Uterus (tissue), 4 donors: ENCODE results near the gene NECTIN2. TPM values are rescaled to one million over a fixed set of nuclear protein-coding genes. Genes with fewer than 3 reads are reported as not detected.
"Not testable (repeated sequence)": the region's sequence is repeated elsewhere in the genome, so short reads cannot be mapped to it uniquely, and the experiment has no call there.

ENCODE experiments used
- DNase-seq, 2 donors: peaks; one replicate each; pipeline ENCODE4 v3.0.0-alpha.2; 2019 to 2020
- H3K27ac ChIP-seq, 2 donors: fragments of 200-600 bp; sonication (generic); 1 replicate in 1 of 2; 2 replicates in 1 of 2; pipeline ENCODE4 v1.5.1; 2016 to 2018
- H3K27me3 ChIP-seq, 2 donors: fragments of 200-600 bp; sonication (generic); one replicate each; pipeline ENCODE4 v1.5.1; 2018 to 2019; ENCODE audit warnings: control low read depth in 1 of 2
- H3K36me3 ChIP-seq, 2 donors: fragments of 200-600 bp; sonication (generic); one replicate each; pipeline ENCODE4 v1.5.1; 2019; ENCODE audit warnings: control low read depth in 1 of 2
- H3K4me1 ChIP-seq, 2 donors: fragments of 200-600 bp; sonication (generic); one replicate each; pipeline ENCODE4 v1.5.1; 2018 to 2019; ENCODE audit warnings: control low read depth in 1 of 2
- H3K4me3 ChIP-seq, 2 donors: fragments of 200-600 bp; sonication (generic); 1 replicate in 1 of 2; 2 replicates in 1 of 2; pipeline ENCODE4 v1.5.1; 2018 to 2019; ENCODE audit warnings: mild to moderate bottlenecking in 1 of 2
- H3K9me3 ChIP-seq, 2 donors: fragments of 200-600 bp; sonication (generic); one replicate each; pipeline ENCODE4 v1.5.1; 2019; ENCODE audit warnings: control low read depth in 1 of 2
- POLR2A ChIP-seq, 2 donors: fragments of 450-650 bp; IDR thresholded peaks; one replicate each; pipeline ENCODE4 v1.6.1; 2016; ENCODE audit warnings: antibody characterized with exemption in 2 of 2, mild to moderate bottlenecking in 1 of 2, moderate library complexity in 1 of 2
- intact Hi-C: fragments of 100-400 bp; cut with DNase I; formaldehyde crosslinking; loops from one replicate; pipeline ENCODE4 v1.15.1; 2023; ENCODE audit warnings: low total_unique reads
- total RNA-seq, 4 donors: library from RNA; depleted of rRNA in 3 of 4; stranded (reverse); fragments of >200 nt in 3 of 4; gene quantifications; one replicate each; pipeline versions ENCODE4 v1.1.0 to v1.2.4, GENCODE V29; 2014 to 2023
- TF ChIP-seq, protein P1 (sequence below), 4 experiments: fragments of 200-600 bp in 2 of 4; fragments of 450-650 bp in 2 of 4; sonication (generic) in 2 of 4; IDR thresholded peaks; one replicate each; pipeline ENCODE4 v1.5.1; 2016 to 2019; ENCODE audit warnings: antibody characterized with exemption in 4 of 4, mild to moderate bottlenecking in 2 of 4, moderate library complexity in 1 of 4
- donor health status: DM: yes; HTN: yes; CAD: no.

The NECTIN2 gene
- total RNA-seq, 4 donors from 2014 or later, result 14.1 to 106 (median 86.1) TPM

DNA sequence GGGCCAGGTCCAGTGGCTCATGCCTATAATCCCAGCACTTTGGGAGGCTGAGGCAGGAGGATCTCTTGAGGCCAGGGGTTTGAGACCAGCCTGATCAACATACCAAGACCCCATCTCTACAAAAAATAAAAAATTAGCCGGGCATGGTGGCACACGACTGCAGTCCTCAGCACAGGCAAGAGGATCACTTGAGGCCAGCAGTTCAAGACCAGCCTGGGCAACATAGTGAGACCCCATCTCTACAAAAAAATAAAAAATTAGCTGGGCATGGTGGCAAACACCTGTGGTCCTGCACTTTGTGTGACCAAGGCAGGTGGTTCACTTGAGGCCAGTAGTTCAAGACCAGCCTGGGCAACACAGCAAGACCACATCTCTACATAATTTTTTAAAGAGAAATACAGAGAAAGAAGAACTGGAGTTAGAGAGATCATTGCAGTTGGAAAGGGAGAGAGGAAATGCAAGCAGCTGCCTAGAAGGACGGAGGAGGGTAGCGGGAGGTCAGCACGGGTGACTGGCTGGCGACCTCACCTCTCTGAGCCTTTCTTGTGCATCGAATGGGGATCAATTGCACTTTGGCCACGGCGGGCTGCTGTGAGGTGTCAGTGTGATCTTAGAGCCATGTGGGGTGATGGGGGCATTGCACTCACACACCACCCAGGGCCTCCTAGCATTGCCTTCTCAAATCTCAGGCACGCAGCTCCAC, 23.3 kb upstream of the NECTIN2 start:
- Histone ChIP-seq H3K9me3 (no peaks in the 10 kb centered on the region), H3K4me3 (no peak overlapping the region), H3K4me1 (peaks cover 0 to 12% of the 10 kb centered on the region in 2 donors), H3K27ac (peak overlapping the region; percentile 61 to 65), H3K27me3 (no peaks in the 10 kb centered on the region), H3K36me3 (no peaks in the 10 kb centered on the region)
- intact Hi-C loops, result no loop called here
- no peak for DNase-seq
- TF ChIP-seq POLR2A (IDR thresholded peaks at IDR 0.05), result no peak
- TF ChIP-seq, protein P1, sequence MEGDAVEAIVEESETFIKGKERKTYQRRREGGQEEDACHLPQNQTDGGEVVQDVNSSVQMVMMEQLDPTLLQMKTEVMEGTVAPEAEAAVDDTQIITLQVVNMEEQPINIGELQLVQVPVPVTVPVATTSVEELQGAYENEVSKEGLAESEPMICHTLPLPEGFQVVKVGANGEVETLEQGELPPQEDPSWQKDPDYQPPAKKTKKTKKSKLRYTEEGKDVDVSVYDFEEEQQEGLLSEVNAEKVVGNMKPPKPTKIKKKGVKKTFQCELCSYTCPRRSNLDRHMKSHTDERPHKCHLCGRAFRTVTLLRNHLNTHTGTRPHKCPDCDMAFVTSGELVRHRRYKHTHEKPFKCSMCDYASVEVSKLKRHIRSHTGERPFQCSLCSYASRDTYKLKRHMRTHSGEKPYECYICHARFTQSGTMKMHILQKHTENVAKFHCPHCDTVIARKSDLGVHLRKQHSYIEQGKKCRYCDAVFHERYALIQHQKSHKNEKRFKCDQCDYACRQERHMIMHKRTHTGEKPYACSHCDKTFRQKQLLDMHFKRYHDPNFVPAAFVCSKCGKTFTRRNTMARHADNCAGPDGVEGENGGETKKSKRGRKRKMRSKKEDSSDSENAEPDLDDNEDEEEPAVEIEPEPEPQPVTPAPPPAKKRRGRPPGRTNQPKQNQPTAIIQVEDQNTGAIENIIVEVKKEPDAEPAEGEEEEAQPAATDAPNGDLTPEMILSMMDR (IDR thresholded peaks at IDR 0.05), result no peak

DNA sequence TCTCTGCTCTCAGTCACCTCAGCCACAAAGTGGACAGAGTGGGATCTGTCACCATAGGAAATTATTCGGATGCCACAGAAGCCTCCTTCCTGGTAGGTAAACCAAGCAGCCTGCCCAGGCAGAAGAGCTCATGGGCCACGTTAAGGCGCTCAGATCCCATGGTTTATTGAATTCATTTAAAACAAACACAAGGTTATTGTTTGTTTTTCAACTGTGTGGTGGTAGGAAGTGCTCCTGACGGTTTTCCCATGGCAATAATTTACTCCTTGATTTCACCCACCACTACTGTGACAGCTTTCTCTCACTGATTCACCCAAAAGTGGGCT, 22.8 kb upstream of the NECTIN2 start:
- no peak for DNase-seq
- no peak overlapping the region for H3K27ac ChIP-seq
- TF ChIP-seq, protein P1 (IDR thresholded peaks at IDR 0.05), result no peak
- TF ChIP-seq POLR2A (IDR thresholded peaks at IDR 0.05), result no peak

DNA sequence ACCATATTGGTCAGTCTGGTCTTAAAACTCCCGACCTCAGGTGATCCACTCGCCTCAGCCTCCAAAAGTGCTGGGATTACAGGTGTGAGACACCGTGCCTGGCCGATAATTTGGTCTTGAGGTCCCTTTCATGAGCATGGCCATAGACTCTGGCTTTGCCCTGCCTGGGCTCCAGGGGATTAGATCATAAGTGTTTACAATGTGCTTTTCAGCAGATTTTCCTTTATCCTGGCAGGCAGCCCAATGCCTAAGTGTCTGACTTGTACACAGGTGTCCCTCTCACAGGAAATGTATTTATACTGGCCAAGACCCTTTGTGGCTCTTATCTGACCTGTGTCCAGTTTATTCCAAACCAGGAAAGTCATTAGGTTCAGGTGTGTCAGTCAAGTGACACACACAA, 21.3 kb upstream of the NECTIN2 start:
- Histone ChIP-seq H3K27me3 (no peaks in the 10 kb centered on the region), H3K4me1 (peaks cover 0 to 12% of the 10 kb centered on the region in 2 donors), H3K4me3 (no peak overlapping the region), H3K27ac (no peak overlapping the region), H3K36me3 (no peaks in the 10 kb centered on the region), H3K9me3 (no peaks in the 10 kb centered on the region)
- intact Hi-C loops, result no loop called here
- no peak for DNase-seq
- TF ChIP-seq, protein P1 (IDR thresholded peaks at IDR 0.05), result no peak

More for the DNA sequence above, 22.8 kb upstream of the NECTIN2 start:
- Histone ChIP-seq H3K4me3 (no peak overlapping the region), H3K4me1 (peaks cover 0 to 12% of the 10 kb centered on the region in 2 donors), H3K27me3 (no peaks in the 10 kb centered on the region), H3K36me3 (no peaks in the 10 kb centered on the region), H3K9me3 (no peaks in the 10 kb centered on the region)
- intact Hi-C loops, result no loop called here

DNA sequence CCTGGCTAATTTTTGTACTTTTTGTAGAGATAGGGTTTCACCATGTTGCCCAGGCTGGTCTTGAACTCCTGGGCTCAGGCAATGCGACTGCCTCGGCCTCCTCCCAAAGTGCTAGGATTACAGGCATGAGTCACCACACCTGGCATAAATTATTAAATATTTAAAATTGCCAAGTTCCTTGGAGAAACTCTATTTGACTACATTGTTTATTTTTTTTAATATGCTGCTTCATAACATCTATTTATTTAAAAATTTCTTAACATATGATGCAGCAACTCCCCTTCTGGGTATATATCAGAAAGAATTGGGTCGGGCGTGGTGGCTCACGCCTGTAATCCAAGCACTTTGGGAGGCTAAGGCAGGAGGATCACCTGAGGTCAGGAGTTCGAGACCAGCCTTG, 13.2 kb upstream of the NECTIN2 start:
- DNase-seq, H3K27me3 ChIP-seq, H3K27ac ChIP-seq, H3K4me3 ChIP-seq, H3K9me3 ChIP-seq, H3K36me3 ChIP-seq, H3K4me1 ChIP-seq, intact Hi-C loops: not testable (repeated sequence)

DNA sequence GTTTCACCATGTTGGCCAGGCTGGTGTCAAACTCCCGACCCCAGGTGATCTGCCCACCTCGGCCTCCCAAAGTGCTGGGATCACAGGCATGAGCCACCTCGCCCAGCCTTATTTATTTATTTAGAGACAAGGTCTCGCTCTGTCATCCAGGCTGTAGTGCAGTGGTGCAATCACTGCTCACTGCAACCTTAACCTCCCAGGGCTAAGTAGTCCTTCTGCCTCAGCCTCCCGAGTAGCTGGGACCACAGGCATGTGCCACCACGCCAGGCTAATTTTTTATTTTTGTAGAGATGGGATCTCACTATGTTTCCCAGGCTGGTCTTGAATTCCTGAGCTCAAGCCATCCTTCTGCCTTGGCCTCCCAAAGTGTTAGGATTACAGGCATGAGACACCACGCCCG, 11.7 kb upstream of the NECTIN2 start:
- H3K27ac ChIP-seq, H3K4me3 ChIP-seq, intact Hi-C loops, H3K9me3 ChIP-seq, DNase-seq, H3K27me3 ChIP-seq, H3K4me1 ChIP-seq, H3K36me3 ChIP-seq: not testable (repeated sequence)

DNA sequence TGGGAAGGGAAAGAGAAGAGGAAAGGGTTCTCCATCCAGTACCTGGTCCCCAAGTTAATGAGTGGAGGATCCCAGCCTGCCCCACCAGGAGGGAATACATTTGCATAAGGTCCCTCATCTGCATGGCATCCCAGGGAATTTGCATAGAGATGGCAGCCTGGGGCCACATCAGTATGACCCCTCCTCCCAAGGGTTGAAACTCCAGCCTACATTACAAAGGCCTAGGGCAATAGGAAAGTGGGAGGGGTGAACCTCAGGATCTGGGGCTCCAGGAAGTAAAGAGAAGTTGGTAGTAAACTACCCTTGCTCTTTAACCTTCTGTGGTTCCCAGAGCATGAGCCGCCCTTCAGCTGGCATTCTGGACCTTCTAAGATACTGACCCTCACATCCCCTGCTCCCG, 6.8 kb upstream of the NECTIN2 start:
- Histone ChIP-seq H3K9me3 (no peaks in the 10 kb centered on the region), H3K36me3 (no peaks in the 10 kb centered on the region), H3K27me3 (no peaks in the 10 kb centered on the region), H3K4me3 (no peak overlapping the region), H3K27ac (no peak overlapping the region), H3K4me1 (no peaks in the 10 kb centered on the region)
- TF ChIP-seq, protein P1 (IDR thresholded peaks at IDR 0.05), result no peak
- TF ChIP-seq POLR2A (IDR thresholded peaks at IDR 0.05), result no peak
- intact Hi-C loops, result no loop called here
- DNase-seq, result no peak
